ENCODE data around the gene NSUN7. TPM values are rescaled to one million over a fixed set of nuclear protein-coding genes. Genes with fewer than 3 reads are reported as not detected.

Gene NSUN7
- total RNA-seq, 2 donors from 2014 or later, result 17.9 to 29.6 TPM

DNA sequence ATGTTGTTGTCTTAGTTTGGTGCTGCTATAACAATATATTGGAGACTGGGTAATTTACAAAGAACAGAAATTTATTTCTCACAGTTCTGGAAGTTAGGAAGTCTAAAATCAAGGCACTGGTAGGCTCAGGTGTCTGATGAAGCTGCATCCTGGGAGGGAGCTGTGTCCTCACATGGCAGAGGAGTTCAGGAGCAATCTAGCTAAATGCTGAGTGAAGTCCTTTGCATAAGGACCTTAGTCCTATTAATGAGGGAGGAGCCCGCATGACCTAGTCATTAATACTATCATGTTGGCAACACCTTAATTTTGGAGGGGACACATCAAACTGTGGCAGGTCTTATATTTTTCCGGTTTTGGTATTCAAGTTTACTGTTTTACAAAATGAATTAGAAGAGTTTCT lies 36.0 kb upstream of the NSUN7 start:
- H3K27ac ChIP-seq (ENCODE audit: low read depth, low read length), result no peak overlapping the region
- H3K4me3 ChIP-seq (ENCODE audit: low read length), result no peak overlapping the region
- no peak for DNase-seq
- Mint-ChIP-seq H3K4me1 (peaks cover 17% of the 10 kb centered on the region), H3K4me3 (no peak overlapping the region), H3K9me3 (no peaks in the 10 kb centered on the region), H3K27ac (no peak overlapping the region), H3K27me3 (ENCODE audit: insufficient read depth) (no peaks in the 10 kb centered on the region), H3K36me3 (ENCODE audit: low read depth) (no peaks in the 10 kb centered on the region)
- H3K4me1 ChIP-seq (ENCODE audit: control insufficient read depth, insufficient read depth, low read length), result peaks cover 6% of the 10 kb centered on the region
- no peaks in the 10 kb centered on the region for H3K27me3 ChIP-seq (ENCODE audit: control insufficient read depth, insufficient read depth, low read length, poor library complexity, severe bottlenecking)
- H3K9ac ChIP-seq (ENCODE audit: extremely low read depth, low read length, poor library complexity, severe bottlenecking), result no peak overlapping the region
- 79 to 83% methylated on average over 2 of the region's 2 CpGs for WGBS, 2 experiments (ENCODE audit: insufficient coverage in 1 of 2, insufficient read length in 1 of 2)
- no peaks in the 10 kb centered on the region for H3K9me3 ChIP-seq (ENCODE audit: control insufficient read depth, low read length)
- no peak for TF ChIP-seq CTCF (conservative IDR thresholded peaks at IDR 0.05)
- H3K36me3 ChIP-seq (ENCODE audit: control insufficient read depth, insufficient read depth, low read length), result no peaks in the 10 kb centered on the region

GRCh38 chr4:40718586-40718985 lies 31.2 kb upstream of the NSUN7 start:
- Histone ChIP-seq H3K4me1 (ENCODE audit: control insufficient read depth, insufficient read depth, low read length) (peaks cover 25% of the 10 kb centered on the region), H3K9me3 (ENCODE audit: control insufficient read depth, low read length) (no peaks in the 10 kb centered on the region), H3K9ac (ENCODE audit: extremely low read depth, low read length, poor library complexity, severe bottlenecking) (no peak overlapping the region), H3K36me3 (ENCODE audit: control insufficient read depth, insufficient read depth, low read length) (no peaks in the 10 kb centered on the region), H3K27me3 (ENCODE audit: control insufficient read depth, insufficient read depth, low read length, poor library complexity, severe bottlenecking) (peaks cover 12% of the 10 kb centered on the region), H3K27ac (ENCODE audit: low read depth, low read length) (no peak overlapping the region), H3K4me3 (ENCODE audit: low read length) (peak overlapping the region; percentile 51)
- Mint-ChIP-seq H3K9me3 (no peaks in the 10 kb centered on the region), H3K4me3 (peak overlapping the region; percentile 26), H3K27ac (peak overlapping the region; percentile 83), H3K27me3 (ENCODE audit: insufficient read depth) (peaks cover 9% of the 10 kb centered on the region), H3K36me3 (ENCODE audit: low read depth) (no peaks in the 10 kb centered on the region), H3K4me1 (peaks cover 33% of the 10 kb centered on the region)
- no peak for TF ChIP-seq CTCF (conservative IDR thresholded peaks at IDR 0.05)
- WGBS, 2 experiments (ENCODE audit: insufficient coverage in 1 of 2, insufficient read length in 1 of 2), result 0 to 26% methylated on average over 2 to 3 of the region's 3 CpGs
- peak; percentile 75 for DNase-seq

GRCh38 chr4:40719008-40719623 lies 30.6 kb upstream of the NSUN7 start:
- peaks cover 9% of the 10 kb centered on the region for H3K27me3 Mint-ChIP-seq (ENCODE audit: insufficient read depth)
- no peak for DNase-seq
- Histone ChIP-seq H3K9ac (ENCODE audit: extremely low read depth, low read length, poor library complexity, severe bottlenecking) (no peak overlapping the region), H3K27me3 (ENCODE audit: control insufficient read depth, insufficient read depth, low read length, poor library complexity, severe bottlenecking) (peaks cover 12% of the 10 kb centered on the region), H3K4me1 (ENCODE audit: control insufficient read depth, insufficient read depth, low read length) (peaks cover 25% of the 10 kb centered on the region), H3K27ac (ENCODE audit: low read depth, low read length) (no peak overlapping the region), H3K9me3 (ENCODE audit: control insufficient read depth, low read length) (no peaks in the 10 kb centered on the region), H3K36me3 (ENCODE audit: control insufficient read depth, insufficient read depth, low read length) (no peaks in the 10 kb centered on the region), H3K4me3 (ENCODE audit: low read length) (peak overlapping the region; percentile 51)
- no peaks in the 10 kb centered on the region for H3K9me3 Mint-ChIP-seq
- peak overlapping the region; percentile 83 for H3K27ac Mint-ChIP-seq
- H3K4me3 Mint-ChIP-seq, result peak overlapping the region; percentile 26
- no peaks in the 10 kb centered on the region for H3K36me3 Mint-ChIP-seq (ENCODE audit: low read depth)
- peaks cover 29% of the 10 kb centered on the region for H3K4me1 Mint-ChIP-seq
- peak; percentile 78 for TF ChIP-seq CTCF (conservative IDR thresholded peaks at IDR 0.05)
- WGBS, 2 experiments (ENCODE audit: insufficient coverage in 1 of 2, insufficient read length in 1 of 2), result 22 to 47% methylated on average over 1 to 5 of the region's 5 CpGs

Data from endodermal cell (in vitro differentiated cells).